Cardiac fibroblast (primary cell): ENCODE data around the gene TWF2.
A peak's percentile ranks its signal among the peaks of the same experiment; 100 is the strongest.
"Not testable (repeated sequence)": the region's sequence is repeated elsewhere in the genome, so short reads cannot be mapped to it uniquely, and the experiment has no call there.

ENCODE experiments used
- DNase-seq, 2 donors: peaks; one replicate each; pipeline versions ENCODE4 v3.0.0 to v3.0.0-alpha.2; 2010; ENCODE audit warnings: low read depth in 2 of 2
- H3K4me3 ChIP-seq, 2 donors: replicated peaks in 1 of 2; 1 replicate in 1 of 2; 2 replicates in 1 of 2; pipeline ENCODE4 v1.5.1; 2011; ENCODE audit warnings: low read depth in 2 of 2, low read length in 2 of 2, mild to moderate bottlenecking in 2 of 2, moderate library complexity in 1 of 2
- CTCF ChIP-seq: IDR thresholded peaks from one replicate; pipeline ENCODE4 v1.5.1; 2011; ENCODE audit warnings: low read depth, mild to moderate bottlenecking, low read length, inconsistent platforms

Gene TWF2

GRCh38 chr3:52238761-52239701 is at the start of gene TWF2:
TSS of gene TWF2 (minus strand) at chr3:52239158. CDS start at chr3:52239016, 142 bp downstream.
- H3K4me3 ChIP-seq: peak within 1 kb of the TSS; percentile 90 to 92
- peak; percentile 74 to 82 for DNase-seq
- peak; percentile 41 for TF ChIP-seq CTCF

- TF ChIP-seq CTCF: no peak
- H3K4me3 ChIP-seq: peak overlapping the region; percentile 78 to 91
- DNase-seq: no peak
Measured at GRCh38 chr3:52288674-52289073, 49.7 kb upstream of the TWF2 start.

GRCh38 chr3:52286777-52287110 is 47.8 kb upstream of the TWF2 start:
- peak overlapping the region; percentile 78 to 91 for H3K4me3 ChIP-seq
- no peak for TF ChIP-seq CTCF
- DNase-seq: peak; percentile 63 to 70

DNA sequence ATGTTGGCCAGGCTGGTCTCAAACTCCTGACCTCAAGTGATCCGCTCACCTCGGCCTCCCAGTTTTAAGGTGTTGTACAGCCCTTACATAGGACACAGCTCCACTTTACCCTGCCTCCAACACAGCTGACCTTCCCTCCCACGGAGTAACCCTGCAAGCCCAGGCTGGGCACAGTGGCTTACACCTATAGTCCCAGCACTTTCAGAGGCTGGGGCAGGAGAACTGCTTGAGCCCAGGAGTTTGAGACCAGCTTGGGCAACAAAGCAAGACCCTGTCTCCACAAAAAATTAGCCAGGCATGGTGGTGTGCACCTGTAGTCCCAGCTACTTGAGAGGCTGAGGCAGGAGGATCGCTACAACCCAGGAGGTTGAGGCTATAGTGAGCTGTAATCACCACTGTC is 45.1 kb upstream of the TWF2 start:
- DNase-seq: not testable (repeated sequence)

DNA sequence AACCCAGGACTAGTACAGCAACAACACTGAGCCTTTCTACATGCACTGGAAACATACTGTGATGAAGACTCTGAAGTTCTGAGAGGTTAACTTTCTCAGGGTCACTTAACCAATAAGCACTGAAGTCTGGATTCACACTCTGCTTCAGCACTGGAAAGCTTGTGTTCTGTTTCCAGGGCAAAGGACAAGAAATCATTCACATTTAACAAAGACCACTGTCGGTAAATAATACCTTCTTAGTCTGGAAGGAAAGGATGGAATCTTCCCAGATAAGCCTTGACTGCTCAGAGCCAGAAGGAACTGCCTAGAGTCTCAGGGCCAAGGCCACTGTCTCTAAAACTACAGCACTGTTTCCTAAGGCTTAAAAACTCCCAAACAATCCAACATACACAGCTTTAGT is 44.3 kb upstream of the TWF2 start:
- TF ChIP-seq CTCF: no peak
- no peak for DNase-seq
- no peak overlapping the region for H3K4me3 ChIP-seq

More for the DNA sequence above, 45.1 kb upstream of the TWF2 start:
- H3K4me3 ChIP-seq: not testable (repeated sequence)

GRCh38 chr3:52281981-52282801 is 43.2 kb upstream of the TWF2 start:
- DNase-seq: peak in 1 of 2 donors; percentile 37
- TF ChIP-seq CTCF: no peak
- H3K4me3 ChIP-seq: no peak overlapping the region

- DNase-seq: peak; percentile 53 to 68
- no peak for TF ChIP-seq CTCF
- peak overlapping the region in 1 of 2 donors; percentile 1 for H3K4me3 ChIP-seq
Measured at GRCh38 chr3:52280050-52280461, 41.1 kb upstream of the TWF2 start.
